NB4 (cell line): ENCODE results near the gene OR51F2.
"Not testable (repeated sequence)": the region's sequence is repeated elsewhere in the genome, so short reads cannot be mapped to it uniquely, and the experiment has no call there.

ENCODE experiments used
- DNase-seq: peaks from one replicate; pipeline ENCODE4 v3.0.0; 2010; ENCODE audit warnings: low read depth
- H3K4me3 ChIP-seq: one replicate; pipeline ENCODE4 v1.5.1; 2011; ENCODE audit warnings: mild to moderate bottlenecking, low read depth, low read length, moderate library complexity
- CTCF ChIP-seq: IDR thresholded peaks from one replicate; pipeline ENCODE4 v1.5.1; 2012; ENCODE audit warnings: low read depth, low read length
- MAX ChIP-seq: IDR thresholded peaks from 2 replicates; pipeline ENCODE4 v1.6.1; 2011; ENCODE audit warnings: low read depth, low read length
- MYC ChIP-seq: IDR thresholded peaks from 2 replicates; pipeline ENCODE4 v1.6.1; 2011; ENCODE audit warnings: low read depth, low read length
- POLR2A ChIP-seq: IDR thresholded peaks from 2 replicates; pipeline ENCODE4 v1.6.1; 2011; ENCODE audit warnings: mild to moderate bottlenecking; ENCODE audit not compliant: insufficient read length; ENCODE audit errors: extremely low read depth

The OR51F2 gene

DNA sequence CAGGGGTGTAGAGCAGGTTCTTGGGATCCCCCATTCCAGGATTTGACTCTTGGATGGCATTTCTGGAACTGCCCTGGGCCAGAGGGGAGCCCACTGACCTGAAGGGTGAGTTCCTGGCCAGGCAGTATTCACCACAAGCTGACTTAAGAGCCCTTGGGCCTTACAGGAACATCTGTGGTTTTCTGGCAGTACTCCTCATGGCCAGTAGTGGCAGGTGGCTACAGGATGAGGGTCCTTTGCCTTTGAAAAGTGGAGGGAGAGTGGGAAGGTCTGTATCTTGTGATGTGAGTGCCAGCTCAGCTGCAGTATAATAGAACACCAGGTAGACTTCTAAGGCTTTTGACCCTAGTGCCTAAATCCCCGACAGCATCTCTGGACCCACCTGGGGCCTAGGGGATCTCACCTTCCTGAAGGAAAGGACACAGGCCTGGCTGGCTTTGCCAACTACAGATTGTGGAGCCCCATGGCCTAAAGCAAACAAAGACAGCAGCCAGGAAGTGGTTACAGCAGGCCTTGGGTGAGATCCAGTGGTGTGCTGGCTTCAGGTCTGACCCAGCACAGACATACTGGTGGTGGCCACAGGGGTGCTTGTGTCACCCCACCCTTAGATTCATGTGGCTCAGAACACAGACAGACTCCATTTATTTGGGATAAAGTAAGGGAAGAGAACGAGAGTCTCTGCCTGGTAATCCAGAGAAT is 18.9 kb downstream of the OR51F2 start:
- no peak for TF ChIP-seq CTCF
- TF ChIP-seq MYC = no peak
- TF ChIP-seq MAX = no peak
- no peak for TF ChIP-seq POLR2A
- H3K4me3 ChIP-seq = no peak overlapping the region
- no peak for DNase-seq

DNA sequence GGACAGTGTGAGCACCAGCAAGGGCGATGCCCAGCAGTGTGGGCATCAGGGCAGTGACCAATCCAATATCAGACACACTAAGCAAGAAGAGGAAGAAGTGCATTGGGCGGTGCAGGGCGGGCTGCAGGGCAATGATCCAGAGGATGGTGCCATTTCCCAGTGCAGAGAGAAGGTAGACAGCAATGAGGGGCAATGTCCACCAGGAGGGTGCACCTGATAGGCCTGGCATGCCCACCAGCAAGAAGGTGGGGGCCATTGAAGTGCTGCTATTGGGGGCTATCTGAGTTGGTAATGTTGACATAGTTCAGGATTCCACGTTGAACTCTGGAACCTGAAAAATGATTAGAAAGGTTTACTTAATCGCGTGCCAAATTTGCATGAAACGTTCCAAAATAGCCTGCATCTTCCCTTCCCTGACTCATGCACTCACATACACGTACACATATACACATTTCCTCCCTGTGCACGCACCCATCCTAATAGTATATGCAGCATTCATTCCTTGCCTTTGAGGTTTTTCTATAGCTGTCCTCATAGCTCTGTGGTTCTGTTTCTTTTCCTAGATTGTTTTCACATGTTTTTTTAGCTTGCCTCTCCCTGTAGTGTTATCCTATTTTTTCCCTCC is 27.9 kb downstream of the OR51F2 start, which contains the start of gene OR51S1:
TSS of gene OR51S1 (minus strand) at position 301 of the 625 bp plus-strand sequence. CDS start at position 301, 0 bp downstream.
- TF ChIP-seq POLR2A = no peak
- TF ChIP-seq MYC = no peak
- TF ChIP-seq MAX = no peak
- TF ChIP-seq CTCF = no peak

DNA sequence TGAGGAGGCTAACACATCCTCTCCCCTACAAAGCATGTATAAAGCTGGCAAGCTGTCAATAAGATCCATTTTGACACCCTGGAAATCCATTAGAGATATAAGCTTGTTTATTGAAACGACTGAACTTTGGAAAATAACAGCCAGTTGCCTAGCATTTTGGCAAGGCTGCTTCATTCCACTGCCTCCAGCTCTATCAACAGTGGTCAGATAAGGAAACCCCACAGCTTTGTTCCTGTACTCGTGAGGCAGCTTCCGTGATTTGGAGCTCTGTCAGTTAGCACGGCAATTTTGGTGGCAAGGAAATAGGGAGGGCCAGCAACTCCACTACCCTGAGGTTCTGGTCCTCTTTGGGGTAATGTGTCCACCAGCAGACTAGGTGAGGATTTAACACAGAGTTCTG is 29.9 kb downstream of the OR51F2 start:
- DNase-seq = no peak
- no peak for TF ChIP-seq MYC
- no peak for TF ChIP-seq CTCF
- no peak for TF ChIP-seq MAX
- TF ChIP-seq POLR2A = no peak
- no peak overlapping the region for H3K4me3 ChIP-seq

More for the DNA sequence above, 27.9 kb downstream of the OR51F2 start, which contains the start of gene OR51S1:
- H3K4me3 ChIP-seq = no peak within 1 kb of the TSS
- no peak for DNase-seq

GRCh38 chr11:4854286-4854685 is 33.2 kb downstream of the OR51F2 start:
- not testable (repeated sequence) for DNase-seq, H3K4me3 ChIP-seq

DNA sequence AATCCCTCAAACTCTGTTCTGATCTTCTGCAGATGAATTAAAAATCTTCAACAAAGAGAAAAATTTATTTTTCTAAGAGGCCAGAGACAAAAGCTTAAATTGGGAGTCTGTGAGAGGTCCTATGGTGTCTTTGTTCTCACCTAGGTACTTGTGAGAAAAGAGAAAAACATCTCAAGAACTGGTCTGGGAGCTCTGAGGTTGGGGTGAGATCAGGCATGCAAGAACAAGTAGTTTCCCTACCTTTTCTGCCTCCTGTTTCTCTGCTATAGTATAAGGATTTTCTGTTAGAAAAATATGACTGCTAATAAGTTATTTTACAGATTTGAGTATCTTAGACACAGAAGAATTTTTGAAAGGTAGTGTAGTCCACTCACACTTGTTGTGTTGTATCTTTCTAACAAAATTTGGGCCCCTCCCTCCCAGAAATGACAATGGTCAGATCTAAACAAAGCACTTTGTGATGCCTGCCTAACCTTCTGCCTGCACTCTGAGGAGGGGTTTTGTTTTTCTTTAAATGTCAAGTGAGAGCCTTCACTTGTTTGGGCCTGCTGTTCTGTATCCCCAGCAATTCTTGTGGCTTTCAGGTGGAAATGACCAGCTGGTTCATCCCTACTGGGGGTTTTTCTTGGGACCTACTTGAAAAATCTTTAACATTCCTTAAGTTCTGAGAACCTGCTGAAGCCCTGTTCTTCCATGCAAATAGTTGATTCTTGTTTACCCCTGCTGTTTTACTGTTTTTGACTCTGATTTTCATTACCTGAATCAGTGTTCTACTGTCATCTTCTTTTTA is 41.5 kb downstream of the OR51F2 start:
- H3K4me3 ChIP-seq = no peak overlapping the region
- TF ChIP-seq MYC (no peak), POLR2A (no peak), MAX (no peak), CTCF (no peak)
- no peak for DNase-seq

DNA sequence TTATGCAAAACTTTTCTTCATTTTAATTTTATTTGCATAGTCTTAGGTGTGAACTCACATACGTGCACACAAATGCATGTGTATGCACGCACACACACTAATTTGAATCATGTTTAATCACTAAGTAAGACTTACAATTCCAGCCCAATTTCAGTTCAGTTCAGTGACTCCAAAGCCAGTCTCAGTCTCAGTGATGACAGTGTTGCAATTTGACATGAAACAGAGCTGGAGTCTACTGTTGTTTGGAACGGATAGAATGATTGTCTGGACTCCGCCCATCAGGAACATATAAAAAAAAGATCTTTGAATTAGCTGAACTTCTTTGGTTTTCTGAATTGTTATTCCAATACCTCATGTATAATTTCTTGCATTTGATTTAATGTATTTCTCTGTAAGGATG is 42.8 kb downstream of the OR51F2 start:
- no peak overlapping the region for H3K4me3 ChIP-seq
- DNase-seq = no peak
- TF ChIP-seq MAX (no peak), MYC (no peak), CTCF (no peak), POLR2A (no peak)
